ENCODE results near the gene CAMK1D. TPM values are rescaled to one million over a fixed set of nuclear protein-coding genes. Genes with fewer than 3 reads are reported as not detected.

CAMK1D gene
- total RNA-seq, 1 experiment from 2014 or later, result 6.0 TPM

DNA sequence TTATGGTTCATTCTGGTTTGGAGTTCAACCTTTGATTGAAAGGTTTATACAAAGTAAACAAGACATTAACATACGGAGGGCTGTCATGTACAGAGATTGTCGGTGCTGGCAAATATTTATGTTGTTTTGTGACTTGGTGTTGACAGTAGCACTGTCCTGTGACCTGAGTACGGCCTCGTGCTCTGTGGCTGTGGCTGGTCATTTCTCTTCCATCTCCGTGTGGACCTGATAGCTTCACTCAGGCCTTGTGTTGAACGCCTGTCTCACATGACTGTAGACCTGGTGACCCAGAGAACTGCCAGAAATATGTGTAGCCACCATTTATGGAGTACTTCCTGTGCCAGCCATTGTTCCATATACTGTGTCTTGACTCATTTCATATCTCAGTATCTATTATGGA is 340.5 kb downstream of the CAMK1D start:
- no peaks in the 10 kb centered on the region for H3K36me3 ChIP-seq (ENCODE audit: low read depth)
- no peak for DNase-seq
- no TSS peak for BruUV-seq (replicated peaks)
- no peaks in the 10 kb centered on the region for H4K20me1 ChIP-seq (ENCODE audit: insufficient read depth)
- H3F3A ChIP-seq (ENCODE audit: insufficient read depth, low read depth), result no peaks in the 10 kb centered on the region
- no peaks in the 10 kb centered on the region for H3K4me1 ChIP-seq (replicated peaks; ENCODE audit: insufficient read depth)
- no peaks in the 10 kb centered on the region for H3K9me3 ChIP-seq (ENCODE audit: insufficient read depth, low read depth)
- no peaks in the 10 kb centered on the region for H3K79me2 ChIP-seq (ENCODE audit: low read depth)
- H3K27me3 ChIP-seq (ENCODE audit: insufficient read depth, low read depth), result no peaks in the 10 kb centered on the region
- no peak overlapping the region for H2AFZ ChIP-seq
- ChIA-PET CTCF (no interaction called here), POLR2A (ENCODE audit: unreplicated experiment) (no interaction called here)
- no peak overlapping the region for H3K4me3 ChIP-seq
- intact Hi-C loops (cut with micrococcal nuclease; ENCODE audit: unreplicated experiment), result no loop called here
- H3K4me2 ChIP-seq, result no peak overlapping the region
- H3K9me2 ChIP-seq (ENCODE audit: insufficient read depth), result no peaks in the 10 kb centered on the region
- H3K27ac ChIP-seq, result no peak overlapping the region
- no peak for TF ChIP-seq EZH2 (IDR thresholded peaks at IDR 0.05; ENCODE audit: low read depth)
- TF ChIP-seq, protein P1, sequence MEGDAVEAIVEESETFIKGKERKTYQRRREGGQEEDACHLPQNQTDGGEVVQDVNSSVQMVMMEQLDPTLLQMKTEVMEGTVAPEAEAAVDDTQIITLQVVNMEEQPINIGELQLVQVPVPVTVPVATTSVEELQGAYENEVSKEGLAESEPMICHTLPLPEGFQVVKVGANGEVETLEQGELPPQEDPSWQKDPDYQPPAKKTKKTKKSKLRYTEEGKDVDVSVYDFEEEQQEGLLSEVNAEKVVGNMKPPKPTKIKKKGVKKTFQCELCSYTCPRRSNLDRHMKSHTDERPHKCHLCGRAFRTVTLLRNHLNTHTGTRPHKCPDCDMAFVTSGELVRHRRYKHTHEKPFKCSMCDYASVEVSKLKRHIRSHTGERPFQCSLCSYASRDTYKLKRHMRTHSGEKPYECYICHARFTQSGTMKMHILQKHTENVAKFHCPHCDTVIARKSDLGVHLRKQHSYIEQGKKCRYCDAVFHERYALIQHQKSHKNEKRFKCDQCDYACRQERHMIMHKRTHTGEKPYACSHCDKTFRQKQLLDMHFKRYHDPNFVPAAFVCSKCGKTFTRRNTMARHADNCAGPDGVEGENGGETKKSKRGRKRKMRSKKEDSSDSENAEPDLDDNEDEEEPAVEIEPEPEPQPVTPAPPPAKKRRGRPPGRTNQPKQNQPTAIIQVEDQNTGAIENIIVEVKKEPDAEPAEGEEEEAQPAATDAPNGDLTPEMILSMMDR (conservative IDR thresholded peaks at IDR 0.05), result no peak

DNA sequence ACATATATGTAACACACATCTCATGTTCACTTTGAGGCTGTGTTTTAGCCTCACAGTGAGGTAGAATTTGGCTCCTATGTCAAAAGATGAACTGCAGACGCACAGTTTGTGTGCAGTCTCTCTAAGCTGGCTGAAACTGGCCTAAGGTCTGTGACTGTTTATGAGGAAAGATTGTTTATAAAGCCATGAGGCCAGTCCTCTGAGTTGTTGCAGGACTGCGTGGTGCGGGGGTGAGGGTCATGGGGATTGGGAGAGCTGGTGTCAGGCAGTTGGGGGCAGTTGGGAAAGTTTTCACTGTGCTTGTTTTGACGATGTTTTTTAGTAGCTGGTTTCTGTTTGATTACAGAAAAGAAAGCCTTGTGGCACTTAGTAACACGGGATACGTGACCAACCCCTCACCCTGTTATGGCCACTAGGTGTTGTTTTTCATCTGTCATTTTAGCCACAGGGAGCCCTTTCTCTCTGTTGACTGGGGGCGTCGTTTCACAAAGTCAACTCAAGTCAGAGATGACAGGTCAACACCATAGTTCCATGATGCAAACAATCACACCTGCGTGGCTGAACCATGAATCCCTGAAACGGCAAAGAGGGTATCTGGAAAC is 341.3 kb downstream of the CAMK1D start:
- H3K79me2 ChIP-seq (ENCODE audit: low read depth), result no peaks in the 10 kb centered on the region
- H2AFZ ChIP-seq, result no peak overlapping the region
- no peaks in the 10 kb centered on the region for H3F3A ChIP-seq (ENCODE audit: insufficient read depth, low read depth)
- H3K27ac ChIP-seq, result no peak overlapping the region
- no peak overlapping the region for H3K4me2 ChIP-seq
- POLR2A ChIA-PET (ENCODE audit: unreplicated experiment), result no interaction called here
- BruUV-seq (replicated peaks), result no TSS peak
- H3K36me3 ChIP-seq (ENCODE audit: low read depth), result no peaks in the 10 kb centered on the region
- H3K9me3 ChIP-seq (ENCODE audit: insufficient read depth, low read depth), result no peaks in the 10 kb centered on the region
- intact Hi-C loops (cut with micrococcal nuclease; ENCODE audit: unreplicated experiment), result no loop called here
- H3K4me3 ChIP-seq, result no peak overlapping the region
- no peak for DNase-seq
- TF ChIP-seq, protein P1 (conservative IDR thresholded peaks at IDR 0.05), result no peak
- TF ChIP-seq EZH2 (IDR thresholded peaks at IDR 0.05; ENCODE audit: low read depth), result no peak
- H3K9me2 ChIP-seq (ENCODE audit: insufficient read depth), result no peaks in the 10 kb centered on the region
- no peaks in the 10 kb centered on the region for H3K27me3 ChIP-seq (ENCODE audit: insufficient read depth, low read depth)
- no peaks in the 10 kb centered on the region for H4K20me1 ChIP-seq (ENCODE audit: insufficient read depth)
- CTCF ChIA-PET, result no interaction called here
- no peaks in the 10 kb centered on the region for H3K4me1 ChIP-seq (replicated peaks; ENCODE audit: insufficient read depth)

DNA sequence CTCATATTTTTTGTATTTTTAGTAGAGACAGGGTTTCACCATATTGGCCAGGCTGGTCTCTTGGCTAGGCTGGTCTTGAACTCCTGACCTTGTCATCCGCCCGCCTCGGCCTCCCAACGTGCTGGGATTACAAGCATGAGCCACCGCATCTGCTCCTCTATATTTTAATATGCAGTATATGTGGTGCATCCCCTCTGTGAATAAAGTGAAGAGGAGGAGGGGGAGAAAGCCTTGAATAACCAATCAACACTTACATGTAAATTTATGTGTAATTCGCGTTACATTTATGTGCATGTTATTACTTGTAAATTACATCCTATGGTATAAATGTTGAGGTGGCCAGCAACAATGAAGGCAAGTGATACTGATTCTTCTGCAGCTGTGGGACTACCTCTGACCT is 342.2 kb downstream of the CAMK1D start:
- Histone ChIP-seq H3K79me2 (ENCODE audit: low read depth) (no peaks in the 10 kb centered on the region), H3K36me3 (ENCODE audit: low read depth) (no peaks in the 10 kb centered on the region), H3K9me2 (ENCODE audit: insufficient read depth) (no peaks in the 10 kb centered on the region), H3K4me2 (no peak overlapping the region), H3K4me3 (no peak overlapping the region), H4K20me1 (ENCODE audit: insufficient read depth) (no peaks in the 10 kb centered on the region), H3K27ac (no peak overlapping the region), H3K9me3 (ENCODE audit: insufficient read depth, low read depth) (no peaks in the 10 kb centered on the region), H3K27me3 (ENCODE audit: insufficient read depth, low read depth) (no peaks in the 10 kb centered on the region), H3F3A (ENCODE audit: insufficient read depth, low read depth) (no peaks in the 10 kb centered on the region), H3K4me1 (replicated peaks; ENCODE audit: insufficient read depth) (no peaks in the 10 kb centered on the region), H2AFZ (no peak overlapping the region)
- ChIA-PET POLR2A (ENCODE audit: unreplicated experiment) (no interaction called here), CTCF (no interaction called here)
- no peak for TF ChIP-seq EZH2 (IDR thresholded peaks at IDR 0.05; ENCODE audit: low read depth)
- TF ChIP-seq, protein P1 (conservative IDR thresholded peaks at IDR 0.05), result no peak
- intact Hi-C loops (cut with micrococcal nuclease; ENCODE audit: unreplicated experiment), result no loop called here
- no TSS peak for BruUV-seq (replicated peaks)
- DNase-seq, result no peak

Data from PC-9 (cell line).